Measurements from ENCODE around the gene ANKFY1.

- TF ChIP-seq CTCF (IDR thresholded peaks at IDR 0.05; ENCODE audit: low read length) (no peak), EZH2 (optimal IDR thresholded peaks at IDR 0.05; ENCODE audit: low read depth, low read length) (no peak), EZH2phosphoT487 (IDR thresholded peaks at IDR 0.05; ENCODE audit: low read length) (no peak)
Measured at GRCh38 chr17:4125552-4125951, 138.2 kb downstream of the ANKFY1 start.
